IMR-90 (cell line): ENCODE results near the gene DOK1. TPM values are rescaled to one million over a fixed set of nuclear protein-coding genes. Genes with fewer than 3 reads are reported as not detected.

Experiments
- ATAC-seq: fragments of 200-7000 bp; cut with Tn5 transposase; 2 replicates; pipeline ENCODE4 v1.9.1; 2020; ENCODE audit warnings: low read depth, mild to moderate bottlenecking, moderate library complexity
- BruUV-seq: library from RNA; stranded (reverse); fragments of 400-500 nt; replicated peaks from 2 replicates; lab custom pipeline; 2021; lab: Mats Ljungman, UMichigan
- CTCF ChIA-PET: fragments of 300-600 bp; formaldehyde crosslinking; extraction: SDS; loops from one replicate; lab custom pipeline; 2021; ENCODE audit warnings: antibody characterized with exemption; lab: Yijun Ruan, JAX
- POLR2A ChIA-PET: fragments of 300-600 bp; sonication (Branson Sonifier 250); formaldehyde crosslinking; loops from one replicate; lab custom pipeline; 2022; ENCODE audit warnings: antibody characterized with exemption; ENCODE audit not compliant: unreplicated experiment; lab: Charles Lee
- DNase-seq: peaks from one replicate; pipeline ENCODE4 v3.0.0; 2013
- H2AFZ ChIP-seq: replicated peaks from 2 replicates; pipeline ENCODE3; 2013; ENCODE audit warnings: low read length, mild to moderate bottlenecking; ENCODE audit not compliant: poor library complexity
- H2AK5ac ChIP-seq: 2 replicates; pipeline ENCODE4 v1.6.1; 2013; ENCODE audit warnings: low read depth, low read length, inconsistent platforms
- H2AK9ac ChIP-seq: replicated peaks from 2 replicates; pipeline ENCODE3; 2013; ENCODE audit warnings: mild to moderate bottlenecking, low read depth, low read length, moderate library complexity; ENCODE audit not compliant: poor library complexity
- H2BK120ac ChIP-seq: 2 replicates; pipeline ENCODE4 v1.6.1; 2013; ENCODE audit warnings: low read depth, low read length, inconsistent platforms
- H2BK15ac ChIP-seq: 3 replicates; pipeline ENCODE4 v1.6.1; 2013; ENCODE audit warnings: low read depth, low read length, inconsistent platforms
- H2BK20ac ChIP-seq: 2 replicates; pipeline ENCODE4 v1.6.1; 2013; ENCODE audit warnings: low read depth, mild to moderate bottlenecking, inconsistent platforms, low read length, moderate library complexity
- H2BK5ac ChIP-seq: 2 replicates; pipeline ENCODE4 v1.6.1; 2013; ENCODE audit warnings: mild to moderate bottlenecking, low read depth, low read length, inconsistent platforms; ENCODE audit not compliant: poor library complexity, severe bottlenecking
- H3K14ac ChIP-seq: replicated peaks from 2 replicates; pipeline ENCODE4 v1.6.1; 2013; ENCODE audit warnings: low read depth, low read length, inconsistent platforms
- H3K18ac ChIP-seq: 2 replicates; pipeline ENCODE4 v1.6.1; 2013; ENCODE audit warnings: low read depth, low read length, control low read depth
- H3K23ac ChIP-seq: 2 replicates; pipeline ENCODE4 v1.6.1; 2013; ENCODE audit warnings: low read depth, low read length, inconsistent platforms
- H3K27ac ChIP-seq: 2 replicates; pipeline ENCODE4 v1.5.1; 2013; ENCODE audit warnings: mild to moderate bottlenecking, control low read depth, low read length; ENCODE audit not compliant: insufficient read depth
- H3K27me3 ChIP-seq: 2 replicates; pipeline ENCODE4 v1.6.1; 2013; ENCODE audit warnings: low read length; ENCODE audit not compliant: control insufficient read depth, insufficient read depth
- H3K36me3 ChIP-seq: 2 replicates; pipeline ENCODE4 v1.6.1; 2013; ENCODE audit warnings: low read length, mixed read lengths; ENCODE audit not compliant: control insufficient read depth, insufficient read depth
- H3K4ac ChIP-seq: 2 replicates; pipeline ENCODE4 v1.6.1; 2013; ENCODE audit warnings: low read depth, low read length, inconsistent platforms
- H3K4me1 ChIP-seq: 2 replicates; pipeline ENCODE4 v1.6.1; 2013; ENCODE audit warnings: low read length, mixed read lengths; ENCODE audit not compliant: control insufficient read depth, insufficient read depth
- H3K4me2 ChIP-seq: 2 replicates; pipeline ENCODE4 v1.6.1; 2013; ENCODE audit warnings: low read depth, mild to moderate bottlenecking, control low read depth, low read length, moderate library complexity
- H3K4me3 ChIP-seq: 2 replicates; pipeline ENCODE4 v1.5.1; 2013; ENCODE audit warnings: low read depth, mild to moderate bottlenecking, control low read depth, low read length, moderate library complexity; ENCODE audit not compliant: insufficient read depth
- H3K56ac ChIP-seq: 2 replicates; pipeline ENCODE4 v1.6.1; 2013; ENCODE audit warnings: low read length, inconsistent platforms; ENCODE audit not compliant: insufficient read depth; ENCODE audit errors: extremely low read depth
- H3K79me1 ChIP-seq, 2 experiments: 2 replicates each; pipeline ENCODE4 v1.6.1; 2013; ENCODE audit warnings: low read length in 2 of 2, inconsistent platforms in 1 of 2, low read depth in 1 of 2
- H3K9ac ChIP-seq: 2 replicates; pipeline ENCODE4 v1.6.1; 2013; ENCODE audit warnings: low read depth, low read length, control low read depth
- H3K9me1 ChIP-seq: 2 replicates; pipeline ENCODE4 v1.6.1; 2013; ENCODE audit warnings: low read length, inconsistent platforms; ENCODE audit not compliant: insufficient read depth
- H3K9me3 ChIP-seq: 2 replicates; pipeline ENCODE4 v1.6.1; 2013; ENCODE audit warnings: low read length; ENCODE audit not compliant: control insufficient read depth, insufficient read depth
- H4K20me1 ChIP-seq: 2 replicates; pipeline ENCODE4 v1.6.1; 2013; ENCODE audit warnings: low read length, inconsistent platforms; ENCODE audit not compliant: insufficient read depth
- H4K5ac ChIP-seq: 2 replicates; pipeline ENCODE4 v1.6.1; 2013; ENCODE audit warnings: mild to moderate bottlenecking, low read depth, low read length, control low read depth
- H4K8ac ChIP-seq, 2 experiments: 2 replicates each; pipeline ENCODE4 v1.6.1; 2013; ENCODE audit warnings: low read depth in 2 of 2, low read length in 2 of 2, control low read depth in 1 of 2, inconsistent platforms in 1 of 2
- H4K91ac ChIP-seq: 2 replicates; pipeline ENCODE4 v1.6.1; 2013; ENCODE audit warnings: low read depth, low read length, inconsistent platforms; ENCODE audit not compliant: insufficient read depth
- BHLHE40 ChIP-seq: fragments of 150-350 bp; IDR thresholded peaks from 2 replicates; pipeline ENCODE4 v1.6.1; 2016; ENCODE audit warnings: mild to moderate bottlenecking, low read depth, low read length
- CEBPB ChIP-seq: IDR thresholded peaks from 2 replicates; pipeline ENCODE4 v1.6.1; 2012; ENCODE audit warnings: low read depth, low read length, improper control_type of control experiment
- CTCF ChIP-seq: conservative IDR thresholded peaks from 2 replicates; pipeline ENCODE4 v1.5.1; 2012; ENCODE audit warnings: mild to moderate bottlenecking, low read depth, low read length, improper control_type of control experiment
- ELK1 ChIP-seq: fragments of 150-350 bp; IDR thresholded peaks from 2 replicates; pipeline ENCODE4 v1.6.1; 2016; ENCODE audit warnings: low read depth, mild to moderate bottlenecking, low read length, moderate library complexity, borderline replicate concordance
- FOS ChIP-seq: fragments of 150-350 bp; IDR thresholded peaks from 2 replicates; pipeline ENCODE4 v1.6.1; 2016; ENCODE audit warnings: low read depth, low read length
- MXI1 ChIP-seq: IDR thresholded peaks from 2 replicates; pipeline ENCODE4 v1.6.1; 2012; ENCODE audit warnings: low read depth, mild to moderate bottlenecking, low read length, moderate library complexity, borderline replicate concordance
- NFE2L2 ChIP-seq: fragments of 150-350 bp; IDR thresholded peaks from 2 replicates; pipeline ENCODE4 v1.6.1; 2016; ENCODE audit warnings: low read depth, mild to moderate bottlenecking, low read length
- RCOR1 ChIP-seq: IDR thresholded peaks from 2 replicates; pipeline ENCODE4 v1.6.1; 2012; ENCODE audit warnings: mild to moderate bottlenecking, low read length, improper control_type of control experiment; ENCODE audit not compliant: insufficient replicate concordance
- SMC3 ChIP-seq: fragments of 150-350 bp; IDR thresholded peaks from 2 replicates; pipeline ENCODE4 v1.6.1; 2016; ENCODE audit warnings: low read depth, mild to moderate bottlenecking, antibody characterized with exemption, low read length, moderate library complexity
- dilution Hi-C: fragments of 300-500 bp; cut with HindIII; formaldehyde crosslinking; loops from one replicate; pipeline ENCODE4 v1.14.3; 2018; ENCODE audit warnings: low sequenced_read_pairs; ENCODE audit not compliant: unreplicated experiment
- in situ Hi-C: fragments of 300-500 bp; cut with MboI; formaldehyde crosslinking; loops from 3 replicates; pipeline ENCODE4 v1.14.3; 2019; ENCODE audit warnings: low sequenced_read_pairs, inconsistent platforms, mixed read lengths
- intact Hi-C: fragments of 100-400 bp; cut with micrococcal nuclease; formaldehyde crosslinking; loops from 2 replicates; pipeline ENCODE4 v1.10.0; 2022
- polyA plus RNA-seq, 3 experiments: library from polyadenylated mRNA; depleted of rRNA; stranded (reverse); fragments of >200 nt; gene quantifications; 2 replicates each; pipeline ENCODE4 v1.2.3, GENCODE V29; 2012; ENCODE audit warnings: low replicate concordance in 1 of 3
- total RNA-seq: library from RNA; depleted of rRNA; stranded (reverse); fragments of >200 nt; gene quantifications from 2 replicates; pipeline ENCODE4 v1.2.3, GENCODE V29; 2012

Gene DOK1
- total and polyA plus RNA-seq, 2 of the 4 experiments (the other 2 are of a cell fraction), result 15.4 to 17.6 TPM

GRCh38 chr2:74566076-74566753, 11.7 kb downstream of the DOK1 start (continued):
- no peak for TF ChIP-seq CEBPB

GRCh38 chr2:74566754-74567085, 12.2 kb downstream of the DOK1 start:
- Histone ChIP-seq H3K27me3 (no peaks in the 10 kb centered on the region), H2BK120ac (peak overlapping the region; percentile 85), H4K91ac (peak overlapping the region; percentile 45), H3K4ac (peak overlapping the region; percentile 42), H4K5ac (peak overlapping the region; percentile 68; the same call in 1 of the 2 replicates), H2AK5ac (peak overlapping the region; percentile 69; the same call in 1 of the 2 replicates), H3K23ac (0 out of 2 replicates have a peak overlapping the region, but pooled peaks have one; percentile 18), H3K14ac (peak overlapping the region; percentile 78), H3K79me1 (no peaks in the 10 kb centered on the region), H3K36me3 (no peaks in the 10 kb centered on the region), H3K4me2 (peak overlapping the region; percentile 70; the same call in 1 of the 2 replicates), H2BK15ac (peak overlapping the region; percentile 32; the same call in 2 of the 3 replicates), H3K4me1 (peaks cover 14% of the 10 kb centered on the region), H3K9ac (no peak overlapping the region), H2BK5ac (peak overlapping the region; percentile 99), H3K56ac (no peak overlapping the region), H4K8ac (peak overlapping the region; percentile 7 to 57; a peak in 3 of 4 replicates), H3K27ac (peak overlapping the region; percentile 53), H3K4me3 (no peak overlapping the region), H2BK20ac (peak overlapping the region; percentile 80), H2AFZ (peak overlapping the region; percentile 10), H3K9me3 (no peaks in the 10 kb centered on the region), H3K18ac (peak overlapping the region; percentile 89; the same call in 1 of the 2 replicates), H2AK9ac (no peak overlapping the region), H3K9me1 (peaks cover 25% of the 10 kb centered on the region), H4K20me1 (no peaks in the 10 kb centered on the region)
- in situ Hi-C loops (no loop called here), dilution Hi-C loops (no loop called here), intact Hi-C loops (no loop called here)
- TF ChIP-seq NFE2L2 (no peak), BHLHE40 (no peak), MXI1 (no peak), RCOR1 (no peak), CTCF (no peak), ELK1 (no peak), FOS (no peak), SMC3 (no peak)
- ChIA-PET POLR2A (interaction anchor here (1.0 to 1.3 kb wide), 2 partner anchors 9 to 13 kb away, joined by 3 read pairs; partner anchors contain the start of gene LOXL3), CTCF (no interaction called here)
- peak; percentile 55 for ATAC-seq
- no TSS peak for BruUV-seq
- peak; percentile 75 for DNase-seq
